HFFc6 (cell line): ENCODE results near the gene IRF8. TPM values are rescaled to one million over a fixed set of nuclear protein-coding genes. Genes with fewer than 3 reads are reported as not detected.

Experiments
- DNase-seq: peaks from one replicate; pipeline ENCODE4 v3.0.0-alpha.2; 2018
- H3K27ac Mint-ChIP-seq: 2 replicates; pipeline ENCODE4 v1.8.0; 2020; ENCODE audit warnings: mild to moderate bottlenecking, mixed read lengths
- H3K27me3 Mint-ChIP-seq: 2 replicates; pipeline ENCODE4 v1.8.0; 2021; ENCODE audit warnings: mild to moderate bottlenecking, moderate library complexity, mixed read lengths; ENCODE audit not compliant: insufficient read depth
- H3K36me3 Mint-ChIP-seq: 2 replicates; pipeline ENCODE4 v1.8.0; 2021; ENCODE audit warnings: low read depth, mixed read lengths
- H3K4me1 Mint-ChIP-seq: 2 replicates; pipeline ENCODE4 v1.8.0; 2020; ENCODE audit warnings: low read depth, mixed read lengths
- H3K4me3 Mint-ChIP-seq: 2 replicates; pipeline ENCODE4 v1.8.0; 2020; ENCODE audit warnings: mild to moderate bottlenecking, moderate library complexity, mixed read lengths
- H3K9me3 Mint-ChIP-seq: 2 replicates; pipeline ENCODE4 v1.8.0; 2020; ENCODE audit warnings: mild to moderate bottlenecking, mixed read lengths
- CTCF ChIP-seq: fragments of 200-600 bp; sonication (generic); IDR thresholded peaks from 2 replicates; pipeline ENCODE4 v1.5.0; 2021; ENCODE audit warnings: antibody characterized with exemption, mild to moderate bottlenecking
- total RNA-seq, 6 experiments: library from RNA; stranded (reverse); fragmentation: NEBNext Ultra II Directional; extraction: Animal tissue kit (Norgen Biotek cat#: 25700); gene quantifications; 2 replicates in 1 of 6; 3 replicates in 5 of 6; pipeline ENCODE4 v1.2.3, GENCODE V29; 2021

The IRF8 gene
- total RNA-seq, 6 experiments from 2014 or later = not detected

- no peak overlapping the region for H3K4me3 Mint-ChIP-seq
- H3K9me3 Mint-ChIP-seq = no peaks in the 10 kb centered on the region
- H3K4me1 Mint-ChIP-seq = no peaks in the 10 kb centered on the region
- peaks cover 53% of the 10 kb centered on the region for H3K27me3 Mint-ChIP-seq
- no peak for TF ChIP-seq CTCF
- H3K36me3 Mint-ChIP-seq = no peaks in the 10 kb centered on the region
- DNase-seq = no peak
- no peak overlapping the region for H3K27ac Mint-ChIP-seq
These were observed 14.9 kb downstream of the IRF8 start for GRCh38 chr16:85913688-85914422.

GRCh38 chr16:85914423-85914794, 15.4 kb downstream of the IRF8 start:
- no peak overlapping the region for H3K4me3 Mint-ChIP-seq
- peaks cover 54% of the 10 kb centered on the region for H3K27me3 Mint-ChIP-seq

GRCh38 chr16:85915125-85915845, 16.3 kb downstream of the IRF8 start:
- TF ChIP-seq CTCF = no peak
- Mint-ChIP-seq H3K27me3 (peaks cover 53% of the 10 kb centered on the region), H3K4me1 (no peaks in the 10 kb centered on the region), H3K9me3 (no peaks in the 10 kb centered on the region), H3K36me3 (no peaks in the 10 kb centered on the region), H3K4me3 (no peak overlapping the region), H3K27ac (no peak overlapping the region)
- no peak for DNase-seq

More at GRCh38 chr16:85914423-85914794, 15.4 kb downstream of the IRF8 start:
- no peak for TF ChIP-seq CTCF
- no peak for DNase-seq
- Mint-ChIP-seq H3K36me3 (no peaks in the 10 kb centered on the region), H3K27ac (no peak overlapping the region), H3K9me3 (no peaks in the 10 kb centered on the region), H3K4me1 (no peaks in the 10 kb centered on the region)

GRCh38 chr16:85916141-85916890, 17.4 kb downstream of the IRF8 start:
- Mint-ChIP-seq H3K4me3 (no peak overlapping the region), H3K27me3 (peaks cover 51% of the 10 kb centered on the region), H3K36me3 (no peaks in the 10 kb centered on the region), H3K4me1 (no peaks in the 10 kb centered on the region), H3K27ac (no peak overlapping the region), H3K9me3 (no peaks in the 10 kb centered on the region)
- no peak for DNase-seq
- no peak for TF ChIP-seq CTCF

- peaks cover 50% of the 10 kb centered on the region for H3K27me3 Mint-ChIP-seq
- DNase-seq = no peak
- H3K36me3 Mint-ChIP-seq = no peaks in the 10 kb centered on the region
- H3K27ac Mint-ChIP-seq = no peak overlapping the region
- TF ChIP-seq CTCF = peak; percentile 26; the same call in 1 of the 2 replicates
- no peaks in the 10 kb centered on the region for H3K4me1 Mint-ChIP-seq
- no peaks in the 10 kb centered on the region for H3K9me3 Mint-ChIP-seq
- no peak overlapping the region for H3K4me3 Mint-ChIP-seq
These were observed 18.1 kb downstream of the IRF8 start for GRCh38 chr16:85917012-85917411.
